HG03442 (cell line): ENCODE data around the gene SLCO1B1.
"Not testable (repeated sequence)": the region's sequence is repeated elsewhere in the genome, so short reads cannot be mapped to it uniquely, and the experiment has no call there.

Source experiments
- ATAC-seq: cut with Tn5 transposase; IDR thresholded peaks from one replicate; pipeline ENCODE4 v1.9.1; 2021; ENCODE audit warnings: mild to moderate bottlenecking, moderate library complexity; ENCODE audit not compliant: unreplicated experiment

SLCO1B1 gene

DNA sequence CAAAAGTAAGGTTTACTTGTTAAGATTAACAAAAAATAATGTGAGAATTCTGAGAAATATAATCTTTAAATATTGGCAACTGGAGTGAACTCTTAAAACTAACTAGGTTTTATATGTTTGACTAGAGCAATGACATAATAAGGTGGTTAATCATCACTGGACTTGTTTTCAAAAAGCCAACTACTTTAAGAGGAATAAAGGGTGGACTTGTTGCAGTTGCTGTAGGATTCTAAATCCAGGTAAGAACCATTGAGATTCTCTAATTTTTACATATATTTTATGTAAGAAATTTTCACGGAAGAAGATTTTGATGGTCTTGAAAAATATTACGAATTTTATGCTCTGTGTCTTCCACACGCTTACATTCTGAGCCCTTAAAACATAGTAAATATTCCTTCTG lies at the start of gene SLCO1B1:
TSS of gene SLCO1B1 (plus strand) at position 197 of the 400 bp plus-strand sequence. CDS start 10,381 bp downstream, outside the sequence.
- no peak for ATAC-seq

DNA sequence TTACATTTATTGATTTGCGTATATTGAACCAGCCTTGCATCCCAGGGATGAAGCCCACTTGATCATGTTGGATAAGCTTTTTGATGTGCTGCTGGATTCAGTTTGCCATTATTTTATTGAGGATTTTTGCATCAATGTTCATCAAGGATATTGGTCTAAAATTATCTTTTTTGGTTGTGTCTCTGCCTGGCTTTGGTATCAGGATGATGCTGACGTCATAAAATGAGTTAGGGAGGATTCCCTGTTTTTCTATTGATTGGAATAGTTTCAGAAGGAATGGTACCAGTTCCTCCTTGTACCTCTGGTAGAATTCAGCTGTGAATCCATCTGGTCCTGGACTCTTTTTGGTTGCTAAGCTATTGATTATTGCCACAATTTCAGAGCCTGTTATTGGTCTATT lies 46.2 kb upstream of the SLCO1B1 start:
- not testable (repeated sequence) for ATAC-seq

GRCh38 chr12:21111732-21112131 lies 19.3 kb upstream of the SLCO1B1 start:
- no peak for ATAC-seq

DNA sequence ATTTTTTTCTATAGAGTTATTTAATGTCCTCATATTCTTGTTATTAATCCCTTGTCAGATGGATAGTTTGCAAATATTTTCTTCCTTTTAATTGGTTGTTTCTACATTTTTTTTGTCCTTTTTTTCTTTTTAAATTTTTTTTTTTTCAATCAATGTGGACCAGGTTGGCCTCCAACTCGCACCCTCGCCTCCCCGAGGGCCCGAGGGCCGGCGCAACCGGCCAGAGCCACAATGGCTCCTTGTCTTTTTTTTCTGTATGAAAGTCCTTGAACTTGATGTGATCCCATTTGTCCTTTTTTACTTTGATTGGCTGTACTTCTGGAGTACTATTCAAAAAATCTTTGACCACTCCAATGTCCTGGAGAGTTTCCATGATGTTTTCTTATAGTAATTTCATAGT lies 17.7 kb upstream of the SLCO1B1 start:
- no peak for ATAC-seq

DNA sequence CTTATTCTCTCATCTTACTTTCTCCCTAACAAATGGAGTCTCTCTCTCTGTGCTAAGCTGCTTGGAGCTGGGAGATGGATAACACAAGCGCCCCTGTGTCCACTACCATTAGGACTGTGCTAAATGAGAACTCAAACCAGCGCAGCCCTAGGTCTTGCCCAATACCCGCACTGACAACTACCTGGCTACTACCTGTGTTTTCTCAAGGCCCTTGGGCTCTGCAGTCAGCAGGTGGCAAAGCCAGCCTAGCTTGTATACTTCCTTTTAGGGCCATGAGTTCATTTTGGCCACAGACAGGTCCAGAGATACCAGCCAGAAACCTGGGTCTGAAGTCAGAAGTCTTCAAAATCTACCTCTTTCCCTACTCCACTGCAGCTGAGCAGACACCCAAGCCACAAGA lies 13.0 kb upstream of the SLCO1B1 start:
- ATAC-seq = no peak

DNA sequence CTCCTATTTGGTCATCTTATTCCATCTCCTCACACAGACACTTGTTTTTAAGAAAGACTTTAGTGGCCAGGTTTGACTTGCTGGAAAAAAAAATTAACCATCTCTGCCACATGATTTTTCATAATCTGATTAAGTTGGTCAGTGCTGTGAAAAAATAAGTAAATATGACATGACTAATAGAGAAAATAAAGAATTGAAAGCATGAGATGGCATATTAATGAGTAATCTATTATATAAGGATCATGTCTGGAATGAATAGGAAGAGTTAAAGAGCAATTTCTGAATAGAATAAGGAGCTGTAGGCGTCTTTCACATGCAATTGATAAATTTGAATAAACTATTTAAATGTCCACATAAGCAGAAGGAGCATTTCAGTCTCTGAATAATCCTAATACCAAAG lies 12.2 kb upstream of the SLCO1B1 start:
- no peak for ATAC-seq

DNA sequence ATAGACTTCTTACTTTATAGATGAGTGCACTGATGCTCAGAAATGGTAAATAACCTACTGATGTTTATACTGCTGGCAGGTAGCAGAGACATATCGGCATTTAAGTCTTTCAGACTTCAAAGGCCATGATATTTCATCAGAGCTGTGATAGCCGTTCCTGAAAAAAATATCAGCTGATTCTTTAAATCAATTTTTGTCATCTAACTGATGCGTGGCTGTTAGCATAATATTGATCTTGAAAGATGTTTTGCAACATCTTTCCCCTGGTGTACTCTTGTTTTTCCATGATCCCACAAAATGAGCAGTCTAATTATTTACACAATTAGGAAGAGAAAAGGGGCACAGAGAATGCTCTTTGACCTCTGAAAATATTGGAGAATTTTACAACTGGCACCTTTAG lies 1.6 kb upstream of the SLCO1B1 start:
- no peak for ATAC-seq

DNA sequence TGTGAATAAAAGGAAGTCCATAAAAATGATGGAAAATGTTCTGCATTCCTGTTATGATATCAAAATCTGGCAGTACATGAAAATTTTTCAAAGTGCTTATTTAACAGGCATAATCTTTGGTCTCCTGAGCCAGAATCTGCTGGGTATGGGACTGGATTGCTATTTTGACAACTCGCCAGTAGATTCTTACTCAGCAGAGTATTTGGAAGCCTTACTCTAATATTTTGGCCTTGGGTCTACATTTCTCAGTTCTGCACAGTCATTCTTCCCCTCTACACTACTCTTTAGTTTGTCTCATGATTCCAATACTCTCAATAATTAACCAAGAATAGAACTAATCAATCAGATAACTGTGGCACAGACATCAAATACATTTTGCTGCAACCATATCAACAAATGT lies 1.1 kb upstream of the SLCO1B1 start:
- no peak for ATAC-seq

- not testable (repeated sequence) for ATAC-seq
Measured at GRCh38 chr12:21137318-21137999, 6.5 kb downstream of the SLCO1B1 start.

- no peak for ATAC-seq
Measured at GRCh38 chr12:21138016-21138415, 7.0 kb downstream of the SLCO1B1 start.

DNA sequence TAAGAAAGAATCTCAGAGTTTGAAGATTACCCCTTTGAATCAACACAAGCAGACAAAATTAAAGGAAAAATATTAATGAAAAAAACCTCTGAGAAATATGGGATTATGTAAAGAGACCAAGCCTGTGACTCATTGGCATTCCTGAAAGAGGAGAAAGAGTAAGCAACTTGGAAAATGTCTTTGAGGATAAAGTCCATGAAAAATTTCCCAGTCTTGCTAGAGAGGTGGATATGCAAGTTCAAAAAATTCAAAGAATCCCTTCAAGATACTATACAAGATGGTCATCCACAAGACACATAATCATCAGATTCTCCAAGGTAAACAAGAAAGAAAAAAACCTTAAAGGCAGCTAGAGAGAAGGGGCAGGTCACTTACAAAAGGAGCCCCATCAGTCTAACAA lies 13.3 kb downstream of the SLCO1B1 start:
- no peak for ATAC-seq

GRCh38 chr12:21149861-21150260 lies 18.9 kb downstream of the SLCO1B1 start:
- not testable (repeated sequence) for ATAC-seq

DNA sequence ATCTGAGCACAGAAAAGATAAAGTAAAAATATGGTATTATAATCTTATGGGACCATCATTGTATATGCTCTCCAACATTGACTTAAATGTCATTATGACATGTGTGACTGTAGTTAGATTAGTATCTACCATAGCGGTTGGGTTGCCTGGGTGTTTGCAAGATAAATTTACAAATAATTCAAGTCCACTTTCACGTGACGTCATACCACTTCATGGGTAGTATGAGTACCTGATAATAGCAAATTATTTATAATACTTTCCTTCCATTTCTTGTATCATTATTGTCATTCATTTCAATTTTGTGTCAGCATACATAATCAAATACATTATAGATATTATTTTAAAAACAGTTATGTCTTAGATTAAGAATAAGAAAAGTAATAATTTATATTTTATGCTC lies 20.2 kb downstream of the SLCO1B1 start:
- ATAC-seq = no peak

GRCh38 chr12:21155522-21156351 lies 24.7 kb downstream of the SLCO1B1 start:
- no peak for ATAC-seq

DNA sequence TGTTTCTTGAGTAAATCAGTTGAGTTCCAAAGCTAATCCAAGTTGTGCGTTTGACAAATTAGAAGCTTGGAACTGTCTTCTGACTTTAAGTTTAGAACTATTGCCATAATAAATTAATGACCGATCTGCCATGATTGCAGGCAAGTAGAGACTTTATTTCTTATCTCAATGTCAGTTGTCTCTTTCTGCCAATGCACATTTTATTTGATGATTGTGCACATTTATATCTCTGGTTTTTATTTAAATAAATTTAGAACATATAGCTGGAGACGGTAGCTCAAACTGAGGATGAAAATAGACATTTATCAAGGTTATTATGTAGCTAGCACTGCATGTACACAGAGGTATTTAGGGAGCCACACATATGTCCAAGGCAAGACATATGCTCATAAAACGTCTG lies 34.1 kb downstream of the SLCO1B1 start:
- ATAC-seq = no peak

- ATAC-seq = peak; percentile 69
Measured at GRCh38 chr12:21169878-21170472, 39.0 kb downstream of the SLCO1B1 start.

DNA sequence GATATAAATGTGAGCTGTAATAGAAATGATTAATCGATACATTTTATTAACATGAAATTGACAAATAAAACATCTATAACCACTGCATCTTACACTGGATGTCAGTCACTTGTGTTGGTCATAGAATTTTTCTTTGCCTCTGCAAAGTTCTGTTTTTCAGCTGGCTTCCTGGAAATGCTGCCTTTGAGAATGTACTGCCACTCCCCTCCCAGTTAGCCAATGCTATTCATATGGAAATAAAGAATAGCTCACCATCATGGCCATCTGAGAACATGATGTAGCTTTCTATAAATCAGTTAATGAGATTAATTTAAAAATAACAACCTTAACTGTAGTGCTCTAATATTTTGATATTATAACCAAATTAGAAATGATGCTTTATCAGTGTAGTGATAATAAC lies 41.1 kb downstream of the SLCO1B1 start:
- no peak for ATAC-seq

- ATAC-seq = no peak
Measured at GRCh38 chr12:21183721-21184275, 52.8 kb downstream of the SLCO1B1 start.

DNA sequence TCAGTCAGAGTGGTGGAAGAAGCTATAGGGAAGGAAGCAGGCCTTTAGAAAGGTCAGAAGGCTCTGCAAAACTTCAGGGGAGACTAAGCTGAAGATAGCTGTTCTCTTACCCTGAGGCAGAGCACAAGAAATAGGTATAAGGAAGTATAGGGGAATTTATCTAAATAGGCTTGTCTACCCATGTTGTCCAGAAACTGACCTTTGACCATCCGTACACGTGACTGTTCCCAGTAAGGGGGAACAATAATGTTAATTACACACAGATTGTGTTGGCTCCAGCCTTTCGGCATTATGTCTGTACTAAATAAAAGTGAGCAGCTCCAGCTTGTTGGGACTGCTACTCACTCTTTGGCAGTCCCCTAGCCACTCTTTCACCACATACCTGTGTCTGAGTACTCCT lies 59.0 kb downstream of the SLCO1B1 start:
- ATAC-seq = no peak

DNA sequence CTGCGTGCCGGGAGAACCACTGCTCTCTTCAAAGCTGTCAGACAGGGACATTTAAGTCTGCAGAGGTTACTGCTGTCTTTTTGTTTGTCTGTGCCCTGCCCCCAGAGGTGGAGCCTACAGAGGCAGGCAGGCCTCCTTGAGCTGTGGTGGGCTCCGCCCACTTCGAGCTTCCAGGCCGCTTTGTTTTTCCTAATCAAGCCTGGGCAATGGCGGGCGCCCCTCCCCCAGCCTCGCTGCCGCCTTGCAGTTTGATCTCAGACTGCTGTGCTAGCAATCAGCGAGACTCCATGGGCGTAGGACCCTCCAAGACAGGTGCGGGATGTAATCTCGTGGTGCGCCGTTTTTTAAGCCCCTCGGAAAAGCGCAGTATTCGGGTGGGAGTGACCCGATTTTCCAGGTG lies 83.4 kb downstream of the SLCO1B1 start:
- not testable (repeated sequence) for ATAC-seq

DNA sequence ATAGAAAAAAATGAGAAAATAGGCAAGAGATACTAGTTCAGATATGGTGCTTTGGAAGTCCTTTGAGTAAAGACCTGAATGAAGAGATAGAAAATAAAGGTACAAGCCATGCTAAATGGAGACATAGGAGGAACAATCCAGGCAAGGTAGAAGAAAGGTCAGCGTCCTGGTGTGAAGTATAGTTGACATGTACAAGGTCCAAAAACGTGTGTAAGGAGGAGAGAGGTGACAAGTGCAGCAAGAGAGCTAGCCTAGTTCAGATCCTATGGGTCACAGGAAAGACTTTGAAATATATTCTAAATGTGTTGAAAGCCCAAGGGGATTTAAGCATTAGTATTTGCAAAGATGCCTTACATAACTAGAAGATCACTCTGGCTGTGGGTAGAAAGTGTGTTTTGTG lies 88.2 kb downstream of the SLCO1B1 start:
- ATAC-seq = no peak

DNA sequence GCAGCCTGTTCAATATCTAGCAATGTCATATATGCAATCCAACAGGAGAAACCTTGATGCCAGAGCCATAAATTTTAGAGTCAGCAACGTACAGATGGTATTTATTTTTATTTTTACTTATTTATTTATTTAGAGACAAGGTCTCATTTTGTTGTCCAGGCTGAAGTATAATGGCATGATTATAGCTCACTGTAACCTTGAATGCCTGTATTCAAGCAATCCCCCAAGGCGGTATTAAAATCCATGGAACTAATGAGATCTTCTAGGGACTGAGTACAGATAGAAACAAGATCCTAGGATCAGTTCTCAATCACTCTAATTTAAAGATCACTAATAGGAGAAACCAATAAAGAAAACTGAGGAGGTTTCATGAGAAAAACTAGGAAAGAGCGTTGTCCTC lies 89.3 kb downstream of the SLCO1B1 start:
- no peak for ATAC-seq
